Measurements from ENCODE around the gene PRKD2. TPM values are rescaled to one million over a fixed set of nuclear protein-coding genes. Genes with fewer than 3 reads are reported as not detected.
A peak's percentile ranks its signal among the peaks of the same experiment; 100 is the strongest.
"Not testable (repeated sequence)": the region's sequence is repeated elsewhere in the genome, so short reads cannot be mapped to it uniquely, and the experiment has no call there.

PRKD2 gene
- total RNA-seq, 1 donor from 2014 or later = 89.1 TPM

GRCh38 chr19:46644720-46645119, 72.2 kb downstream of the PRKD2 start:
- intact Hi-C loops (cut with micrococcal nuclease) = no loop called here
- H3K27me3 Mint-ChIP-seq = peaks cover 45% of the 10 kb centered on the region
- H3K4me1 Mint-ChIP-seq = peaks cover 8% of the 10 kb centered on the region
- no peak for DNase-seq
- H3K36me3 Mint-ChIP-seq (ENCODE audit: low read depth) = peaks cover 9% of the 10 kb centered on the region
- no peak overlapping the region for H3K4me3 Mint-ChIP-seq
- H3K27ac Mint-ChIP-seq = no peak overlapping the region
- H3K9me3 Mint-ChIP-seq = peaks cover 6% of the 10 kb centered on the region

- peak overlapping the region; percentile 68 for H3K4me3 Mint-ChIP-seq
- H3K36me3 Mint-ChIP-seq (ENCODE audit: low read depth) = no peaks in the 10 kb centered on the region
- no peak for DNase-seq
- intact Hi-C loops (cut with micrococcal nuclease) = no loop called here
- no peaks in the 10 kb centered on the region for H3K9me3 Mint-ChIP-seq
- H3K27ac Mint-ChIP-seq = no peak overlapping the region
- H3K4me1 Mint-ChIP-seq = peaks cover 4% of the 10 kb centered on the region
- peaks cover 26% of the 10 kb centered on the region for H3K27me3 Mint-ChIP-seq
These were observed 76.3 kb downstream of the PRKD2 start for GRCh38 chr19:46640656-46641055.

GRCh38 chr19:46639358-46640182, 77.3 kb downstream of the PRKD2 start:
- Mint-ChIP-seq H3K27ac (no peak overlapping the region), H3K9me3 (no peaks in the 10 kb centered on the region), H3K4me1 (peaks cover 7% of the 10 kb centered on the region), H3K27me3 (peaks cover 20% of the 10 kb centered on the region), H3K4me3 (no peak overlapping the region), H3K36me3 (ENCODE audit: low read depth) (no peaks in the 10 kb centered on the region)
- peak; percentile 81 for DNase-seq
- intact Hi-C loops (cut with micrococcal nuclease) = no loop called here

- peak; percentile 62 for DNase-seq
- intact Hi-C loops (cut with micrococcal nuclease) = no loop called here
- Mint-ChIP-seq H3K27me3 (peaks cover 10% of the 10 kb centered on the region), H3K27ac (no peak overlapping the region), H3K4me3 (no peak overlapping the region), H3K36me3 (ENCODE audit: low read depth) (peaks cover 3% of the 10 kb centered on the region), H3K4me1 (peaks cover 17% of the 10 kb centered on the region), H3K9me3 (no peaks in the 10 kb centered on the region)
These were observed 79.7 kb downstream of the PRKD2 start for GRCh38 chr19:46637224-46637623.

- Mint-ChIP-seq H3K9me3 (no peaks in the 10 kb centered on the region), H3K4me3 (peak within 1 kb of the TSS; percentile 87), H3K27me3 (peaks cover 8% of the 10 kb centered on the region), H3K4me1 (peaks cover 17% of the 10 kb centered on the region), H3K27ac (peak within 1 kb of the TSS; percentile 26), H3K36me3 (ENCODE audit: low read depth) (peaks cover 3% of the 10 kb centered on the region)
- intact Hi-C loops (cut with micrococcal nuclease) = no loop called here
- peak; percentile 72 for DNase-seq
These were observed 80.8 kb downstream of the PRKD2 start, which contains the start of gene GNG8 for GRCh38 chr19:46635920-46636761. Gene GNG8, minus strand, starts transcription at chr19:46636202. Its CDS starts 1,520 bp downstream, at chr19:46634682.

- intact Hi-C loops (cut with micrococcal nuclease) = loop anchor here (1.0 kb wide), 2 partner anchors 9 to 27 kb away; partner anchors contain the start of genes DACT3 and PTGIR
- Mint-ChIP-seq H3K9me3 (no peaks in the 10 kb centered on the region), H3K27ac (no peak overlapping the region), H3K36me3 (ENCODE audit: low read depth) (peaks cover 3% of the 10 kb centered on the region), H3K27me3 (peaks cover 5% of the 10 kb centered on the region), H3K4me3 (peak overlapping the region; percentile 87), H3K4me1 (peaks cover 15% of the 10 kb centered on the region)
- no peak for DNase-seq
These were observed 82.2 kb downstream of the PRKD2 start for GRCh38 chr19:46634656-46635218.

GRCh38 chr19:46634045-46634655, 82.8 kb downstream of the PRKD2 start:
- Mint-ChIP-seq H3K36me3 (ENCODE audit: low read depth) (peaks cover 3% of the 10 kb centered on the region), H3K27ac (peak overlapping the region; percentile 82), H3K4me1 (peaks cover 15% of the 10 kb centered on the region), H3K4me3 (peak overlapping the region; percentile 87), H3K27me3 (peaks cover 5% of the 10 kb centered on the region), H3K9me3 (no peaks in the 10 kb centered on the region)
- intact Hi-C loops (cut with micrococcal nuclease) = loop anchor here (1.0 kb wide), 2 partner anchors 9 to 27 kb away; partner anchors contain the start of genes DACT3 and PTGIR
- DNase-seq = peak; percentile 99

GRCh38 chr19:46633130-46633529, 83.8 kb downstream of the PRKD2 start:
- DNase-seq = no peak
- intact Hi-C loops (cut with micrococcal nuclease) = no loop called here
- peaks cover 19% of the 10 kb centered on the region for H3K4me1 Mint-ChIP-seq
- H3K27ac Mint-ChIP-seq = peak overlapping the region; percentile 82
- peak overlapping the region; percentile 87 for H3K4me3 Mint-ChIP-seq
- peaks cover 3% of the 10 kb centered on the region for H3K36me3 Mint-ChIP-seq (ENCODE audit: low read depth)
- peaks cover 5% of the 10 kb centered on the region for H3K27me3 Mint-ChIP-seq
- no peaks in the 10 kb centered on the region for H3K9me3 Mint-ChIP-seq

GRCh38 chr19:46631481-46631880, 85.4 kb downstream of the PRKD2 start:
- intact Hi-C loops (cut with micrococcal nuclease) = no loop called here
- Mint-ChIP-seq H3K4me3 (peak overlapping the region; percentile 40), H3K27me3 (peaks cover 5% of the 10 kb centered on the region)

GRCh38 chr19:46630586-46631205, 86.2 kb downstream of the PRKD2 start:
- H3K36me3 Mint-ChIP-seq (ENCODE audit: low read depth) = peaks cover 3% of the 10 kb centered on the region
- intact Hi-C loops (cut with micrococcal nuclease) = no loop called here
- no peak for DNase-seq
- H3K9me3 Mint-ChIP-seq = no peaks in the 10 kb centered on the region
- H3K27ac Mint-ChIP-seq = no peak overlapping the region
- H3K4me3 Mint-ChIP-seq = no peak overlapping the region
- peaks cover 23% of the 10 kb centered on the region for H3K4me1 Mint-ChIP-seq
- peaks cover 3% of the 10 kb centered on the region for H3K27me3 Mint-ChIP-seq

More at GRCh38 chr19:46631481-46631880, 85.4 kb downstream of the PRKD2 start:
- Mint-ChIP-seq H3K4me1 (peaks cover 24% of the 10 kb centered on the region), H3K36me3 (ENCODE audit: low read depth) (peaks cover 3% of the 10 kb centered on the region), H3K27ac (no peak overlapping the region), H3K9me3 (no peaks in the 10 kb centered on the region)
- no peak for DNase-seq

GRCh38 chr19:46629546-46630025, 87.3 kb downstream of the PRKD2 start:
- no peaks in the 10 kb centered on the region for H3K9me3 Mint-ChIP-seq

GRCh38 chr19:46628970-46629369, 87.9 kb downstream of the PRKD2 start:
- DNase-seq; H3K4me3 Mint-ChIP-seq; H3K9me3 Mint-ChIP-seq; H3K27ac Mint-ChIP-seq; intact Hi-C loops (cut with micrococcal nuclease); H3K27me3 Mint-ChIP-seq: not testable (repeated sequence)
- peaks cover 16% of the 10 kb centered on the region for H3K36me3 Mint-ChIP-seq (ENCODE audit: low read depth)
- H3K4me1 Mint-ChIP-seq = peaks cover 33% of the 10 kb centered on the region

More at GRCh38 chr19:46629546-46630025, 87.3 kb downstream of the PRKD2 start:
- H3K27me3 Mint-ChIP-seq = no peaks in the 10 kb centered on the region
- intact Hi-C loops (cut with micrococcal nuclease) = no loop called here
- H3K27ac Mint-ChIP-seq = peak overlapping the region; percentile 5
- no peak for DNase-seq
- H3K4me1 Mint-ChIP-seq = peaks cover 30% of the 10 kb centered on the region
- H3K4me3 Mint-ChIP-seq = no peak overlapping the region
- peaks cover 10% of the 10 kb centered on the region for H3K36me3 Mint-ChIP-seq (ENCODE audit: low read depth)

GRCh38 chr19:46626446-46626845, 90.5 kb downstream of the PRKD2 start:
- intact Hi-C loops (cut with micrococcal nuclease) = no loop called here
- no peaks in the 10 kb centered on the region for H3K27me3 Mint-ChIP-seq

More at GRCh38 chr19:46626446-46626845, 90.5 kb downstream of the PRKD2 start:
- Mint-ChIP-seq H3K27ac (peak overlapping the region; percentile 27), H3K9me3 (no peaks in the 10 kb centered on the region), H3K4me3 (no peak overlapping the region), H3K36me3 (ENCODE audit: low read depth) (peaks cover 31% of the 10 kb centered on the region), H3K4me1 (peaks cover 34% of the 10 kb centered on the region)
- no peak for DNase-seq

Measured in activated CD4-positive, alpha-beta T cell treated with anti-CD3 and anti-CD28 coated beads, Interleukin-2, amount 10 ng/mL, durations not matched to agents 24 days and 14 days (primary cell).